GM21576 (cell line): ENCODE measurements around the gene AKAP6.

ENCODE experiments used
- ATAC-seq: cut with Tn5 transposase; IDR thresholded peaks from one replicate; pipeline ENCODE4 v1.9.1; 2021; ENCODE audit warnings: mild to moderate bottlenecking, moderate library complexity; ENCODE audit not compliant: unreplicated experiment

AKAP6 gene

GRCh38 chr14:32698831-32699230, 369.7 kb downstream of the AKAP6 start:
- ATAC-seq = no peak

DNA sequence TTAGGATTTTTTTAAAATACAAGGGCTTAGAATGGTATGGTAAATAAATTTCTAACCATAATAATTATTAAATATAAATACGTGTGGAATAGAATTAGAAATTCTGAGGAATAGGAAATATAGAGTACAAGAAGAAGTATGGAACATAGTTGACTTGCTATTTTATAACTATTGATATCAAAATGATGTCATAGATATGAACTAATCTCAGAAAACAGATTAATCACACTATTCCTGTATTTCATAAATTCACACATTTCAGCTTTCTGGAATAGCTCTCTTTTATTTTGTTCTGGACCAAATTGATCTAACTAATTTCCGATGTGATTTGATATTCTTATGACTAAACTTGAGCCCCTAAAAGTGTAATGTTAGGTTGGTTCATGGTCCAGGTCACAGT, 372.4 kb downstream of the AKAP6 start:
- ATAC-seq = no peak

DNA sequence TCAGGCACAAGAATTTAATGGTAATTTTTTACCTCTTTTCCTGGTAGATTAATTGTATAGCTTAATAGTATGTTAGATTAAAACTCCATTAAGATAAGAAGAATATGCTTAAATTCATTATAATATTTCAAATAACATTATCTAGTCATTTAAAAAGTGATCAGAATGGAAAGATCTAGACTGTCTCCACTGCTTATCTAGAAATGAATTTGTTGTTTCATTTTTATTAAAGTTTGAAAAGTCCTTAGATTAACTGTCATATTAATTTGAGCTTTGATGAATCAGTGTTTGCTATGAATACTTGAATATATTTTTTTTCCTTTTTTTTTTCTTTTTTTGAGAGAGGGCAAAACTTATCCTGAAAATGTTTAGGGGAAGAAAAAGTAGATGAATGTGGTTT, 373.0 kb downstream of the AKAP6 start:
- ATAC-seq = no peak

DNA sequence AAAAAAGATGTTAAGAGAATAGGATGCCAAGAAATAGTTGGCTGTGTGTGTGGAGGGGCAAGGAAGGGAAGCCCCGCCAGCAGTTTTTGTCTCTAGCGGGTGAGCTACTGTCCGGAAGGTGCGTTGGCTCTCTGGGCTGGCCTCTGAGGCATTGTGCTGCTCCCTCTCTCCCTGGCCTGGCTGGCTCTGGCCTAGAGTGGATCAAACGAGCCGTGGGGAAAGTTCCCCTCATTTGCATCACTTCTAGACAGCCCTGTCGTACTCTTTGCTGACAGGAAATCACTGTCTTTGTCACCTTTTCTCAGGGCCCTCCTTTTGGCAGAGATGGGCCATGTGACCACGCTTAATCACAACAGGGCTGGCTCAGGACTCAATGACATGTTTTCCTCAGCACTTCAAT, 373.5 kb downstream of the AKAP6 start:
- ATAC-seq = peak; percentile 92

DNA sequence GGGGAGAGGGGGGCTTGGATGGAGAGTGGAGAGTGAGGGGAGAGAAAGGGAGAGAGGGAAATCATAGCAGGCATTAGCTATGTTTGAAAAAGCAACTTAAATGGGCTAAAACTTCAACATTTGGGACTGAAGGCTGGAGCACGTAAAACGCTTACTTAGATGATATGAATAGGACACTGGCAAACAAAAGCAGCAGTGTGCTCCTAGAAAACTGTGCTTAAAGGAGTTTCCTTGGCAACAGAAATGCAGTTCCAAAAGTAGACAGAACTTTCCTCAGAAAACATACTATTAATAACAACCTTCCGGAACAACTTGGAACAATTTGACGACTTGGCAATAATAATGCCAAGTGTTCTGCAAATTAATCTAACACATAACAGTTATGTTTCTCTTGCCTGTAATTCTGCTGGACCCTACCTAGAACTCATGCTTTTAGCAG, 374.1 kb downstream of the AKAP6 start:
- ATAC-seq = no peak

GRCh38 chr14:32706721-32707519, 377.8 kb downstream of the AKAP6 start:
- ATAC-seq = no peak

DNA sequence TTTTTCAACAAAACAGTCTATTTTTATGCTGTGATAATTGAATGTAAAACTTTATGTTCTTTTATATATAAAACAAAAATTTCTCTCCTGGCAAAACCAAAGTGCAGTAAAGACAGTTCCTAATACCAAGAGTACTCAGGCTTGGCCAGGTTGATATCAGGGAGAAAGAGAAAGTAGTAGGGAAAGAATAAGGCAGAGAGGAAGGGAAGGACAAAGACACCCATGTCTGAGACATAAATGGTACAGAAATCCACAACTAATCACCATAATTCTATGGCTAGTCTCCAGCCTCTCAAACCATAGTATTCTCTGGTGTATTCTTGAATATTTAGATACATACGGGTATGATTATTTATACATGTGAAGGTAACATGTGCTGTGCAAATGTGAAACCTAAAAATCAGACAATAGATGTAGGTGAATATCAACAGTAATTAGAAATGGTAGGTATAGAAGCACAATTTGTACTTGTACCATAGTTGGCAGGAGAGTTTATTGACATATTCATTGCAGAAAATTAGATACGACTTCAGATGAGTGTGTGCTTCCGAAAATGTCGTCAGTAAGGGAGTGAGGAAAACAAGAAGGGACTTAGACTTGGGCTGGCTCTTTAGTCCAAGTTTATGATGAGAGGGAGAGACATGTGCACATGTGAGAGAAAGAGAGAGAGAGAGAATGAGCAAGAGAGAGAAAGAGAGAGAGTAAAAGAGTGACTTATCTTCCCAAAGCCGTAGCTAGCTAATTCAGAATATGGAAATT, 378.8 kb downstream of the AKAP6 start:
- ATAC-seq = no peak

DNA sequence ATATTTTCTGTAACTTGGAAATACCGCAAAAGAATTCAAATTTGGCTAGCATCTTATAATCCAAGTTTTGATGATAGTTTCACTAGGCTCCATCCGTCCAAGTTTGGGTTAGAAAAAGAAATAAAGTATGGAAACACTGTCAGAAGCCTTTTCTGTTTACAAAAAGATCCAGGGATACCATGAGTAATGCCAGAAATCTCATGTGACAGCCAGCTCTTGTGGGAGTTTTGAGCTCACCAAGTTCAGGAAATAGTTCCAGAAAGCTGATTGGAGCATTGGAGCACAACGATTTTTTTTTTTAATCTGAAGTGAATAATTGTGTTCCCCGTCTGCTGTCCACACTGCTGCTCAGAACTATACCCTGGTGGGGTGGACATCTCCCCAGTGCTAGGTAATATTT, 379.9 kb downstream of the AKAP6 start:
- ATAC-seq = no peak

DNA sequence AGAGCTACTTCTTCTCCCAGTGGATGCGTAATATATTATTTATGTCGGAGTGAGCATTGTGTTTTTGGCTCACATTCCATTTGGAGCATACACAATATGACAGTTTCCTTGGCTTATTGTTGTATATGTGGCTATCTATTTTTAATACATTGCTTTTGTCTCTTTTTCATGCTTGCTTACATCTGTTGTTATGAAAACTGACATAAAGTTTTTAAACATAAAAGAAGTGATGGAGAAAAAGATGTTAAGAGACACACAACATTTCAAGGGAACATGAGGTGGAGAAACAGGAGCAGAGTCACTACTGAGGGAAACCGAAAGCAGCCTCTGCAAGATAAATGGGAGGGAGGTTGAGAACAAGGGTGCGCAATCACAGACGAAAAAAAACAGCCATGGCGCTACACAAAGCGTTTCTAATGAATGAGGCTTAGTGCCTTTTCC, 381.2 kb downstream of the AKAP6 start:
- no peak for ATAC-seq

DNA sequence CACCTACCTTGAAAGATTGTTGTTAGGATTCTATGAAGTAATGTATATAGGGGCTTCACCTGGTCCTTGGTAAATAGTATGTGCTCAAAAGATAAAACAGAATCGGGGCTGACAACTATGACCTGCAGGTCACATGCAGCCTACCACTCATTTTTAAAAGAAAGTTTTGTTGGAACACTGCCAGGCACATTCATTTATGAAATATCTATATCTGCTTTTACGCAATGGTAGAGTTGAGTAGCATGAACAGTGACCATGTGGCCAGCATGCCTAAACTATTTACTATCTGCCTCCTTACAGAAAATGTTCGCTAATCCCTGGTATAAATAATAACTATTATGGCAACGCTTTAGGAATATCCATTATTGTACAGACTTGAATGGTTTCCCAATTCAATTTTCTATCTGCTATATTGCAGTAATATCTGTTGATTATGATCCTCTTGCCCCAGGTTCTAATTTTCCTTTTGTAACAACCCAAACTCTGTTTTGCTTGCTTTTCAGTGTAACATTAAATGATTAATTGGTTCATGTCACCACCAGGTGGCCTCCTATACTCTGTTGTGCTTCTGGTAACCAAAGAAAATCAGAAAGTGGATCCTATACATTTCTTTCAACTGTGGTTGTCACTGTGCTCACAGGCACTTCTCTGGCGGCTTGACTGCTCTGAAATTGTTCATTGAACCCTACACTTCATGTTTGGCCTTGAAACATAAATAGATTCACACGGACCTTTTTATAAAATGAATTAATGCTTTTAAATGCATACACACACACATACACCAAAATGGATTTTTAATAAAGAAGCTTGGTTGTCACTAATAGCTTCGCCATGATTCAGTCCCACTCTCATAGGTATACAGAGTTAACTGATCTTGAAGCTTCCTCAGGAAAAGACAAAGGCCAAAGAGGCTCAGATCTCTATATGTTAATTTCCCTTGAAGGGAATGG, 381.9 kb downstream of the AKAP6 start:
- ATAC-seq = no peak

GRCh38 chr14:32713856-32714255, 384.8 kb downstream of the AKAP6 start:
- no peak for ATAC-seq

DNA sequence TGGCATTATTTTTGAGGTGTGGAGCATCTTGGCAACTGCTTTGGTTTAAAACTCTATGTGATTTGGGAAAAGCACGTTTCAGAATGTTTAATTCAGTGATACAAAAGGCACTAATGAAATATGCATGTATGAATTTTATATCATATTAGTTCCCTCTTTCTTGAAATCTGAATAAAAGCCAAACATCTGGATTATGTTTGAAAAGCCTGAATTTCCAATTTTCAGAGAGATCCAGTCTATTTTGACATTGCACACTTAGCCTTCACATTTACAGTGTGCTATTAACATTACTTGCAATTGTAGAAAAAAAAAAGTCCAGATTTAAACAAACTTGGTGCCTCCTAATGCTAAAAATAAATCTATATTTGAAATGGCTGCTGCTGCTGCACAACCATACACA, 390.5 kb downstream of the AKAP6 start:
- no peak for ATAC-seq

- ATAC-seq = no peak
These were observed 391.8 kb downstream of the AKAP6 start for GRCh38 chr14:32720927-32721326.

- no peak for ATAC-seq
These were observed 393.6 kb downstream of the AKAP6 start for GRCh38 chr14:32722631-32723183.

GRCh38 chr14:32724867-32725471, 395.9 kb downstream of the AKAP6 start:
- ATAC-seq = no peak

DNA sequence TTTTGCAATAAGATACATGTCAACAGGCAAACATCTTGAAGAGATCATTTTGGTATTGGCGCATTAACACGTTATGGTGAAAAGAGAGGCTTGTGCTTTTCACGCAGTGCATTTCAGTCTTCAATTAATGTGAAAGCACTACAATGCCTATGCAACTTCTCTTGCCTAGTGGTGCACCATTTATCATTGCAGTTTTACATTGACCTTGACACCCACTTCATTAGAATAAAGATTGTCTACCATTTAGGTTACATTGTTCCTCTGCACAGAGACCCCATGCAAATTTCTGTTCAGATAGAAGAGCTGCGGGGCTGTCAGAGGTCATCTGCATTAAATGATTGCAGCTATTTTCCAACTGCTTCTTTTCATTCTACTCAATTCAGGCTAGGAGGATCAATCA, 397.4 kb downstream of the AKAP6 start:
- no peak for ATAC-seq

GRCh38 chr14:32727832-32728231, 398.7 kb downstream of the AKAP6 start:
- ATAC-seq = no peak

DNA sequence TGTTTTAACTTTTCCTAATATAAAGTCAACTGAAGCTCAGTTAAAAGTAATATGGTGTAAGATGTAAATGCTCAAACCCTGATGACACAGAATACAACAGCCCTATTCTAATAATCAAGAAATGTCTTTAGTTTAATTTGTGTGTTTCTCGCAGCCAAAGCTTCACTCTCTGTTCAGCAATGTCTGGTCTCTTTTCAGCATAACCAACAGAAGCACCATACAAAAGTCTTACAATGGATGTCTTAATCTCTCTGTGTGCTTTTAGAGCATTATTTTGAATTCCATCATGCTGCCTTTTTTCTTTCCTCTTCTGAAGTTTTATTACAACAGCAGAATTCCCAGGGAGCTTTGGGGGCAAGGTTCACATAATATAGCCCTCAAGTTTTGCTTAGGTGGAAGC, 399.4 kb downstream of the AKAP6 start:
- ATAC-seq = no peak

GRCh38 chr14:32728976-32729375, 399.9 kb downstream of the AKAP6 start:
- ATAC-seq = no peak

GRCh38 chr14:32731249-32731648, 402.2 kb downstream of the AKAP6 start:
- ATAC-seq = no peak
